Stomach (tissue), 9 donors: Measurements from ENCODE around the gene HLA-F. TPM values are rescaled to one million over a fixed set of nuclear protein-coding genes. Genes with fewer than 3 reads are reported as not detected.

Experiments used
- DNase-seq, 2 donors: peaks; one replicate each; pipeline versions ENCODE4 v3.0.0 to v3.0.0-alpha.2; 2013 to 2019
- H3K27ac ChIP-seq, 5 donors: fragments of 200-600 bp in 4 of 5; sonication (generic) in 4 of 5; one replicate each; pipeline ENCODE4 v1.5.1; 2013 to 2019; ENCODE audit warnings: mild to moderate bottlenecking in 1 of 5, moderate library complexity in 1 of 5
- H3K27me3 ChIP-seq, 3 donors: fragments of 200-600 bp; sonication (generic); one replicate each; pipeline ENCODE4 v1.5.1; 2017 to 2019; ENCODE audit warnings: mixed run types in 1 of 3
- H3K36me3 ChIP-seq, 4 donors: fragments of 200-600 bp; sonication (generic); 1 replicate in 3 of 4; 2 replicates in 1 of 4; pipeline ENCODE4 v1.5.1; 2016 to 2019
- H3K4me1 ChIP-seq, 4 donors: fragments of 200-600 bp; sonication (generic); one replicate each; pipeline ENCODE4 v1.5.1; 2016 to 2019
- H3K4me3 ChIP-seq, 4 donors: fragments of 200-600 bp; sonication (generic) in 3 of 4; one replicate each; pipeline ENCODE4 v1.5.1; 2016 to 2019; ENCODE audit warnings: mild to moderate bottlenecking in 1 of 4
- H3K9me3 ChIP-seq, 4 donors: fragments of 200-600 bp; sonication (generic); one replicate each; pipeline ENCODE4 v1.5.1; 2016 to 2019
- CTCF ChIP-seq, 7 experiments: fragments of 450-650 bp in 4 of 7; fragments of 200-600 bp in 3 of 7; sonication (generic) in 3 of 7; IDR thresholded peaks; one replicate each; pipeline ENCODE4 v1.5.1; 2016 to 2019; ENCODE audit warnings: antibody characterized with exemption in 7 of 7, control low read depth in 2 of 7, mild to moderate bottlenecking in 1 of 7
- EP300 ChIP-seq: sonication (generic); formaldehyde crosslinking; IDR thresholded peaks from one replicate; pipeline ENCODE4 v1.6.1; 2017; ENCODE audit warnings: antibody characterized with exemption
- POLR2A ChIP-seq, 4 donors: fragments of 450-650 bp; IDR thresholded peaks; one replicate each; pipeline ENCODE4 v1.6.1; 2016; ENCODE audit warnings: antibody characterized with exemption in 4 of 4, control low read depth in 2 of 4, mild to moderate bottlenecking in 1 of 4, moderate library complexity in 1 of 4
- POLR2AphosphoS5 ChIP-seq, 3 donors: sonication (generic); formaldehyde crosslinking; IDR thresholded peaks; one replicate each; pipeline ENCODE4 v1.6.1; 2016; ENCODE audit warnings: antibody characterized with exemption in 3 of 3
- WGBS, 5 donors: extraction: QIAGEN DNeasy Blood & Tissue Kit in 3 of 5; methylation state at CpG; one replicate each; pipeline versions ENCODE4 v1.1.5 to v1.1.7; 2013 to 2018; 5-methylcytosine and 5-hydroxymethylcytosine counted together
- intact Hi-C: fragments of 100-400 bp; cut with DNase I; formaldehyde crosslinking; loops from one replicate; pipeline ENCODE4 v1.15.1; 2023; ENCODE audit warnings: low total_unique reads
- polyA plus RNA-seq, 3 donors: library from polyadenylated mRNA; stranded (reverse); fragments of 200-250 nt; gene quantifications; one replicate each; pipeline ENCODE4 v1.2.3, GENCODE V29; 2013
- total RNA-seq, 5 donors: library from RNA; depleted of rRNA; stranded (reverse); fragments of >200 nt; gene quantifications; one replicate each; pipeline versions ENCODE4 v1.1.0 to v1.2.3, GENCODE V29; 2014 to 2016
- donor health status: healthy with polysubstance abuse.
- donor health status: Bipolar disorder and iron deficiency.
- donor health status: healthy.

Gene HLA-F
- total and polyA plus RNA-seq, 8 donors: 17.2 to 164 (median 96.6) TPM

- H3K27me3 ChIP-seq: no peaks in the 10 kb centered on the region
- no peak overlapping the region for H3K27ac ChIP-seq
- 50 to 69% (median 57%) methylated on average over 4 of the region's 4 CpGs for WGBS, 5 donors
- TF ChIP-seq POLR2AphosphoS5 (IDR thresholded peaks at IDR 0.05): no peak
- TF ChIP-seq CTCF (IDR thresholded peaks at IDR 0.05): no peak
- TF ChIP-seq EP300: no peak
- no peak for TF ChIP-seq POLR2A (IDR thresholded peaks at IDR 0.05)
- H3K4me1 ChIP-seq: no peaks in the 10 kb centered on the region
- no peak for DNase-seq
- H3K4me3 ChIP-seq: no peak overlapping the region
- peaks cover 0 to 13% (median 5%) of the 10 kb centered on the region in 4 donors for H3K36me3 ChIP-seq
- no peaks in the 10 kb centered on the region for H3K9me3 ChIP-seq
- intact Hi-C loops: loop anchor here (10.0 kb wide), 1 partner anchor 95 kb away; no protein-coding TSS in a partner anchor
Observed at GRCh38 chr6:29739136-29739881, 16.1 kb downstream of the HLA-F start.

- TF ChIP-seq POLR2AphosphoS5 (IDR thresholded peaks at IDR 0.05) (no peak), CTCF (IDR thresholded peaks at IDR 0.05) (no peak), EP300 (no peak), POLR2A (IDR thresholded peaks at IDR 0.05) (no peak)
- Histone ChIP-seq H3K27ac (no peak overlapping the region), H3K36me3 (peaks cover 0 to 16% (median 7%) of the 10 kb centered on the region in 4 donors), H3K27me3 (no peaks in the 10 kb centered on the region), H3K4me1 (no peaks in the 10 kb centered on the region), H3K4me3 (no peak overlapping the region), H3K9me3 (no peaks in the 10 kb centered on the region)
- DNase-seq: no peak
- 80 to 95% (median 89%) methylated on average over 1 of the region's 1 CpG for WGBS, 5 donors
- intact Hi-C loops: loop anchor here (10.0 kb wide), 1 partner anchor 95 kb away; no protein-coding TSS in a partner anchor
Observed at GRCh38 chr6:29739882-29740261, 16.6 kb downstream of the HLA-F start.

GRCh38 chr6:29741592-29741991, 18.4 kb downstream of the HLA-F start:
- Histone ChIP-seq H3K9me3 (no peaks in the 10 kb centered on the region), H3K36me3 (peaks cover 0 to 16% (median 8%) of the 10 kb centered on the region in 4 donors), H3K27me3 (no peaks in the 10 kb centered on the region), H3K4me3 (no peak overlapping the region), H3K4me1 (no peaks in the 10 kb centered on the region), H3K27ac (no peak overlapping the region)
- 71 to 95% (median 87%) methylated on average over 4 of the region's 4 CpGs for WGBS, 5 donors
- intact Hi-C loops: no loop called here
- DNase-seq: no peak
- TF ChIP-seq POLR2A (IDR thresholded peaks at IDR 0.05): no peak
- no peak for TF ChIP-seq CTCF (IDR thresholded peaks at IDR 0.05)
- TF ChIP-seq POLR2AphosphoS5 (IDR thresholded peaks at IDR 0.05): no peak
- no peak for TF ChIP-seq EP300

GRCh38 chr6:29742127-29742526, 18.9 kb downstream of the HLA-F start:
- intact Hi-C loops: no loop called here
- peaks cover 0 to 16% (median 8%) of the 10 kb centered on the region in 4 donors for H3K36me3 ChIP-seq
- no peaks in the 10 kb centered on the region for H3K9me3 ChIP-seq
- WGBS, 5 donors: 51 to 70% (median 58%) methylated on average over 4 of the region's 4 CpGs
- H3K27ac ChIP-seq: no peak overlapping the region
- H3K27me3 ChIP-seq: no peaks in the 10 kb centered on the region
- no peak for DNase-seq
- H3K4me1 ChIP-seq: no peaks in the 10 kb centered on the region
- TF ChIP-seq POLR2AphosphoS5 (IDR thresholded peaks at IDR 0.05) (no peak), EP300 (no peak), POLR2A (IDR thresholded peaks at IDR 0.05) (no peak), CTCF (IDR thresholded peaks at IDR 0.05) (no peak)
- no peak overlapping the region for H3K4me3 ChIP-seq
